Measurements from ENCODE around the gene ETV2. TPM values are rescaled to one million over a fixed set of nuclear protein-coding genes. Genes with fewer than 3 reads are reported as not detected.

ETV2 gene
- total RNA-seq, 2 donors from 2014 or later: not detected

DNA sequence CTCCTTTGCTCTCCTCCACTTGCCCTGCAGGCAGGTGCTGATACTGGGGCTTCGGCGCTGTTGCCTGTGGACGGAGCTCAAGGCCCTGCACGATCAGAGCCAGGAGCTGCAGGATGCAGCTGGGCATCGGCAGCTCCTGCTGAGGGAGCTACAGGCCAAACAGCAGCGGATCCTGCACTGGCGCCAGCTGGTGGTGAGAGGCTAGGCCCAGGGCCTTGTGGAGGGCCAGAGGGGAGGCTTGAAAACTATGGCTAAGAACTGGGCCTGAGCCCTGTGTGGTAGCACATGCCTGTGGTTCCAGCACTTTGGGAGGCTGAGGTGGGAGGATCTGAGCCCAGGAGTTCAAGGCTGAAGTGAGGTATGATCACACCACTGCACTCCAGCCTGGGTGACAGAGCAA, 22.7 kb upstream of the ETV2 start:
- WGBS, 2 donors: 80 to 84% methylated on average over 7 of the region's 7 CpGs
- Histone ChIP-seq H3K27me3 (no peaks in the 10 kb centered on the region), H3K4me3 (no peak overlapping the region), H3K4me1 (no peaks in the 10 kb centered on the region), H3K27ac (no peak overlapping the region), H3K36me3 (replicated peaks in 1 of 2; ENCODE audit: insufficient read depth in 1 of 2, low read depth in 2 of 2) (no peaks in the 10 kb centered on the region), H3K9me3 (no peaks in the 10 kb centered on the region)
- ATAC-seq (no peak), DNase-seq (no peak)
- TF ChIP-seq, protein P1, sequence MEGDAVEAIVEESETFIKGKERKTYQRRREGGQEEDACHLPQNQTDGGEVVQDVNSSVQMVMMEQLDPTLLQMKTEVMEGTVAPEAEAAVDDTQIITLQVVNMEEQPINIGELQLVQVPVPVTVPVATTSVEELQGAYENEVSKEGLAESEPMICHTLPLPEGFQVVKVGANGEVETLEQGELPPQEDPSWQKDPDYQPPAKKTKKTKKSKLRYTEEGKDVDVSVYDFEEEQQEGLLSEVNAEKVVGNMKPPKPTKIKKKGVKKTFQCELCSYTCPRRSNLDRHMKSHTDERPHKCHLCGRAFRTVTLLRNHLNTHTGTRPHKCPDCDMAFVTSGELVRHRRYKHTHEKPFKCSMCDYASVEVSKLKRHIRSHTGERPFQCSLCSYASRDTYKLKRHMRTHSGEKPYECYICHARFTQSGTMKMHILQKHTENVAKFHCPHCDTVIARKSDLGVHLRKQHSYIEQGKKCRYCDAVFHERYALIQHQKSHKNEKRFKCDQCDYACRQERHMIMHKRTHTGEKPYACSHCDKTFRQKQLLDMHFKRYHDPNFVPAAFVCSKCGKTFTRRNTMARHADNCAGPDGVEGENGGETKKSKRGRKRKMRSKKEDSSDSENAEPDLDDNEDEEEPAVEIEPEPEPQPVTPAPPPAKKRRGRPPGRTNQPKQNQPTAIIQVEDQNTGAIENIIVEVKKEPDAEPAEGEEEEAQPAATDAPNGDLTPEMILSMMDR (IDR thresholded peaks at IDR 0.05): no peak
- no peak for TF ChIP-seq POLR2A (IDR thresholded peaks at IDR 0.05)
- intact Hi-C loops (cut with DNase I): no loop called here

DNA sequence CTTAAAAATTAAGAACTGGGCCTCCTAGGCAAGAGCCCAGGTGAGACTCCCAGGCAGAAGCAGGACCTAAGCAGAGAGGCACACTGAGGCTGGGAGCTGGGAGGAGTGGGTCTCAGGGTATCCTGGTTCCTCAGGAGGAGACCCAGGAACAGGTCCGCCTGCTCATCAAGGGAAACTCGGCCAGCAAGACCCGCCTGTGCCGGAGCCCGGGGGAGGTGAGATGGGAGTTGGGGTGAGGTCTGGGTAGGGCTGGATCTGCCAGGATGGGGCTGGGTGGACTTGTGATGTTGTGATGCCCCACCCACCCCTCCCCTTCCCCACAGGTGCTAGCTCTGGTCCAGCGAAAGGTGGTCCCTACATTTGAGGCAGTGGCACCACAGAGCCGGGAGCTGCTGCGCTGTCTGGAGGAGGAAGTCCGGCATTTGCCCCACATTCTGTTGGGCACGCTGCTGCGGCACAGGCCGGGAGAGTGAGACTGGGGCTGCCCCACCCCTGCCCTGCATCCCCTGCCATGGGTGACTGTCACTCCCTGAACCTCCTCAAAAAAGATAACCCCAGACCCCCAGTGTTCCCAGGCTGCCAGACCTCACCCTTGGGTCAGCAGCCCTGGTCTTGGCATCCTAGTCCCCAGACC, 22.1 kb upstream of the ETV2 start:
- H3K27me3 ChIP-seq: no peaks in the 10 kb centered on the region
- DNase-seq (no peak), ATAC-seq (no peak)
- no peaks in the 10 kb centered on the region for H3K36me3 ChIP-seq (replicated peaks in 1 of 2; ENCODE audit: insufficient read depth in 1 of 2, low read depth in 2 of 2)
- H3K27ac ChIP-seq: no peak overlapping the region
- H3K4me3 ChIP-seq: no peak overlapping the region
- H3K9me3 ChIP-seq: no peaks in the 10 kb centered on the region
- 84 to 95% methylated on average over 5 to 12 of the region's 12 CpGs for WGBS, 2 donors
- H3K4me1 ChIP-seq: no peaks in the 10 kb centered on the region
- no peak for TF ChIP-seq POLR2A (IDR thresholded peaks at IDR 0.05)
- TF ChIP-seq, protein P1 (IDR thresholded peaks at IDR 0.05): no peak
- intact Hi-C loops (cut with DNase I): no loop called here

DNA sequence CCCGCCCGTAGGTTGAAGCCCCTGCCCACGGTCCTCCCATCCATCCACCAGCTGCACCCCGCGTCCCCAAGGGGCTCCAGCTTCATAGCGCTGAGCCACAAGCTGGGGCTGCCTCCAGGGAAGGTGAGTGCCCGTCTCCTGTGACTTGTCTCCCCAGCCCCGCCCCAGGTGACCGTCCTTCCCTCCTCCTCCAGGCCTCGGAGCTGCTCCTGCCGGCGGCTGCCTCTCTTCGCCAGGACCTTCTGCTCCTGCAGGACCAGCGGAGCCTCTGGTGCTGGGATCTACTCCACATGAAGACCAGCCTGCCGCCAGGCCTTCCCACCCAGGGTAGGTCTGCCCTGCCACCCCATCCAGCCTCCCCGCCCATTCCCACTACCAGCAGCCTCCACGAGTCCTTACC, 21.5 kb upstream of the ETV2 start:
- no peak overlapping the region for H3K27ac ChIP-seq
- H3K4me1 ChIP-seq: no peaks in the 10 kb centered on the region
- H3K27me3 ChIP-seq: no peaks in the 10 kb centered on the region
- ATAC-seq: no peak
- WGBS, 2 donors: 84 to 93% methylated on average over 8 to 12 of the region's 17 CpGs
- intact Hi-C loops (cut with DNase I): no loop called here
- H3K9me3 ChIP-seq: no peaks in the 10 kb centered on the region
- TF ChIP-seq, protein P1 (IDR thresholded peaks at IDR 0.05): no peak
- TF ChIP-seq POLR2A (IDR thresholded peaks at IDR 0.05): no peak
- DNase-seq: no peak
- H3K4me3 ChIP-seq: no peak overlapping the region
- H3K36me3 ChIP-seq (replicated peaks in 1 of 2; ENCODE audit: insufficient read depth in 1 of 2, low read depth in 2 of 2): no peaks in the 10 kb centered on the region

DNA sequence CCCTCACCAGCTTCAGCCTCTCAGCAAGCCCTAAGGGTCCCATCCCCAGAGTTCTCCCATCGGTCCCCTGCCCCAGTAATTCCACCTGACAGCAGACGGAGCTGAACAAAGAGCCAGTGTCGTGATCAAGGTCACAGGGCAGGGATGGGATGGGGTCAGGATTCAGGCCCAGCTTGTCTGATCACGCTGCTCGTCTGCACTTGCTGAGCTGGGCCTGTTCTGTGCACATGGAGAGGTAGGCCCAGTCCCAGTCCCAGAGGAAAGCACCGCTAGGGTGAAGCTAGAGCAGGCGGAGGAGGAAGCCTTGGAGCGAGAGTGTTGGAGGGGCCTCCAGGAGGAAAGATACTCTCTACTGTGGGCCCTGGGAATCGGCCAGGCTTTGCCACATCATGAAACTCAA, 19.8 kb upstream of the ETV2 start:
- Histone ChIP-seq H3K4me1 (no peaks in the 10 kb centered on the region), H3K9me3 (no peaks in the 10 kb centered on the region), H3K27ac (no peak overlapping the region), H3K4me3 (no peak overlapping the region), H3K36me3 (replicated peaks in 1 of 2; ENCODE audit: insufficient read depth in 1 of 2, low read depth in 2 of 2) (no peaks in the 10 kb centered on the region), H3K27me3 (no peaks in the 10 kb centered on the region)
- ATAC-seq (no peak), DNase-seq (no peak)
- TF ChIP-seq, protein P1 (IDR thresholded peaks at IDR 0.05): no peak
- no peak for TF ChIP-seq POLR2A (IDR thresholded peaks at IDR 0.05)
- WGBS, 2 donors: 92 to 93% methylated on average over 8 to 9 of the region's 9 CpGs
- intact Hi-C loops (cut with DNase I): no loop called here

DNA sequence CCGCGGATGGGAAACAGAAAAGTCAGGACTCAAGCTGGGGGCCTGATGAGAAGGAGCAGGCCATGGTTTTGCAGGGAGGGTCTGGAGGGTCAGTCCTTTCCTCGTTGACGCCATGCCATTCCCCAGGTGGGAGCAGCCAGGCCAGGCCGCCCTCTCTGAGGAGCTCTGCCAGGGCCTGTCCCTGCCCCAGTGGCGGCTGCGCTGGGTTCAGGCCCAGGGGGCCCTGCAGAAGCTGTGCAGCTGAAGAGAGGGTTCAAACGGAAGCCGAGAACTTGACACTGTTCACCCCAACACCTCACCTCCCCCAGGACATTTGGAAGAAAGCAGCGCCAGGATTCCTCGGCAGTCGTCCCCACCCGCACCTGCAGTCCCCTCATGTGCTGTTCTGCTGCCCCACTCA, 18.8 kb upstream of the ETV2 start:
- H3K9me3 ChIP-seq: no peaks in the 10 kb centered on the region
- TF ChIP-seq POLR2A (IDR thresholded peaks at IDR 0.05): no peak
- TF ChIP-seq, protein P1 (IDR thresholded peaks at IDR 0.05): no peak
- no peak for DNase-seq
- WGBS, 2 donors: 85 to 88% methylated on average over 12 to 13 of the region's 13 CpGs
- H3K27me3 ChIP-seq: no peaks in the 10 kb centered on the region
- intact Hi-C loops (cut with DNase I): no loop called here
- ATAC-seq: no peak
- H3K4me1 ChIP-seq: peaks cover 2% of the 10 kb centered on the region
- no peak overlapping the region for H3K27ac ChIP-seq
- H3K36me3 ChIP-seq (replicated peaks in 1 of 2; ENCODE audit: insufficient read depth in 1 of 2, low read depth in 2 of 2): no peaks in the 10 kb centered on the region
- no peak overlapping the region for H3K4me3 ChIP-seq

Data from body of pancreas (tissue), 4 donors.